ENCODE measurements around the gene TESMIN.

TESMIN gene

DNA sequence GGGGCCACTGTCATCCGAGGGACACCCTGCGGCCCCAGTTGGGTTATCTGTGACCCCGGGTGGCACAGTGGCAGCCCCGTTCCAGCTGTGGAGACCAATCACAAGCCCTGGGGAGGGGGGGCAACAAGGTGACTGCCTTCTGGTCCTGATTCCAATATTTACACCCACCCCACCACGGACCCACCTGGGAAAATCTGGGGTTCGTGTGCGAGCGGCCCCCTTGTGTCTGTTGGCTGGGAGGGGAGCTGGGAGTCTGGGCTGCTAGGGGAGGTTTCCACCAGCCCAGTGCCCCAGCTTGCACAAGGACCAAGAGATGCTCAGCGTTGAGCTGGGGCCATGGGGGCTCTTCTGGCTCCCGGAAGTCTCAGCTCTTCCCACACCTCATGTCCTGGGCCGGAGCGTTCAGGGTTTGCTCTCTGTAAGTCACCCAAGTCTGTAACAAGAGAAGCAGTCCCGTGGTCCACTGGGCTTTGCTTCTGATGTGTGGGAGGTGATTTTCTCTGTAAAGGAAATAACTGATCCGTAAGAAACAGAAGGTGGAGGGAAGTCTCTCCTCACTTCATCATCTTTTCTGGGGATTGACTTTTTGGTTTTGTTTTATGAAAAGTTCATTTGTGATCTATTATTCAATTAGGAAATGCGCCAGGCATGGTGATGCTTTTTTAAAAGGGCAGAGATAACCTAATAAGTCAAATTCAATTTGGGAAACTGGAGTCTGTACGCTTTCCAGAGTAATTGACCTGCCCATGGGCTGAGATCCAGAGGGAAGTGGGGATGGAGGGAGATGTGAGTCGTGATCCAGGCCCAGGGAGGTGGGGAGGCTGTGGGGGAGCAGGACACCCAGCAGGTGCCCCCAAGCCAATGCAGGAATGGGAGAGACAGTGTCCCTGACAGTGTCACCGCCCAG is 89.4 kb downstream of the TESMIN start:
- in situ Hi-C loops (cut with MboI; ENCODE audit: low pct_unique_long_range_greater_than_20kb, low sequenced_read_pairs, unreplicated experiment) = no loop called here

GRCh38 chr11:68661014-68661413 is 90.3 kb downstream of the TESMIN start:
- DNase-seq (ENCODE audit: low spot score) = no peak
- TF ChIP-seq, protein P1, sequence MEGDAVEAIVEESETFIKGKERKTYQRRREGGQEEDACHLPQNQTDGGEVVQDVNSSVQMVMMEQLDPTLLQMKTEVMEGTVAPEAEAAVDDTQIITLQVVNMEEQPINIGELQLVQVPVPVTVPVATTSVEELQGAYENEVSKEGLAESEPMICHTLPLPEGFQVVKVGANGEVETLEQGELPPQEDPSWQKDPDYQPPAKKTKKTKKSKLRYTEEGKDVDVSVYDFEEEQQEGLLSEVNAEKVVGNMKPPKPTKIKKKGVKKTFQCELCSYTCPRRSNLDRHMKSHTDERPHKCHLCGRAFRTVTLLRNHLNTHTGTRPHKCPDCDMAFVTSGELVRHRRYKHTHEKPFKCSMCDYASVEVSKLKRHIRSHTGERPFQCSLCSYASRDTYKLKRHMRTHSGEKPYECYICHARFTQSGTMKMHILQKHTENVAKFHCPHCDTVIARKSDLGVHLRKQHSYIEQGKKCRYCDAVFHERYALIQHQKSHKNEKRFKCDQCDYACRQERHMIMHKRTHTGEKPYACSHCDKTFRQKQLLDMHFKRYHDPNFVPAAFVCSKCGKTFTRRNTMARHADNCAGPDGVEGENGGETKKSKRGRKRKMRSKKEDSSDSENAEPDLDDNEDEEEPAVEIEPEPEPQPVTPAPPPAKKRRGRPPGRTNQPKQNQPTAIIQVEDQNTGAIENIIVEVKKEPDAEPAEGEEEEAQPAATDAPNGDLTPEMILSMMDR (IDR thresholded peaks at IDR 0.05; ENCODE audit: extremely low read depth, insufficient read depth, missing control alignments) = no peak
- in situ Hi-C loops (cut with MboI; ENCODE audit: low pct_unique_long_range_greater_than_20kb, low sequenced_read_pairs, unreplicated experiment) = no loop called here

More for the DNA sequence above, 89.4 kb downstream of the TESMIN start:
- TF ChIP-seq, protein P1 (IDR thresholded peaks at IDR 0.05; ENCODE audit: extremely low read depth, insufficient read depth, missing control alignments) = no peak
- DNase-seq (ENCODE audit: low spot score) = no peak

DNA sequence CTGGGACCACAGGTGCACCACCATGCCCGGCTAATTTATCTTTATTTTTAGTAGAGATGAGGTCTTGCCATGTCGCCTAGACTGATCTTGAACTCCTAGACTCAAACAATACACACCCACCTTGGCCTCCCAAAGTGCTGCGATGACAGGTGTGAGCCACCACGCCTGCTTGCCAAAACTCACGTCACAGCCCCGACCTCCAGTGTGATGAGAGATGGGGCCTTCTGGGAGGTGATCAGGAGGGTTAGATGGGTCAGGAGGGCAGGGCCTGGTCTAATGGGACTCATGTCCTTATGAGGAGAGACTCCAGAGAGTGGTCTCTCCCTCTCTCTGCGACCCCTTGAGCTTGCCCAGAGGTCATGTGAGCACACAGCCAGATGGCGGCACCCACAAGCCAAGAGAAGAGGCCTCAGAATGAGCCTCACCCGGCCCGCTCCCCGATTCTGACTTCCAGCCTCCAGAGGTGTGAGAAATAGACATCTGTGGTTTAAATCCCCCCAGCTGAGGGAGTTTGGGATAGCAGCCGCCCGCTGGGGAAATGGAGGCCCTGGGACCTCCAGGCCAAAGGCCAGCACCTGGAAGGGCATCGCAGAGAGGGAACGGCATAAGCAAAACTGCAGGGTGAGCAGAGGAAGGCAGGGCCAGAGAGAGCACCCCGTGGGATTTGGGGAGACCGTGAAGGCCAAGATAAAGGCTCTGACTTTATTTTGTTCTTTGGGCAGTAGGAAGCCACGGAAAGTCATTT is 91.1 kb downstream of the TESMIN start:
- TF ChIP-seq, protein P1 (IDR thresholded peaks at IDR 0.05; ENCODE audit: extremely low read depth, insufficient read depth, missing control alignments) = no peak
- in situ Hi-C loops (cut with MboI; ENCODE audit: low pct_unique_long_range_greater_than_20kb, low sequenced_read_pairs, unreplicated experiment) = no loop called here
- no peak for DNase-seq (ENCODE audit: low spot score)

DNA sequence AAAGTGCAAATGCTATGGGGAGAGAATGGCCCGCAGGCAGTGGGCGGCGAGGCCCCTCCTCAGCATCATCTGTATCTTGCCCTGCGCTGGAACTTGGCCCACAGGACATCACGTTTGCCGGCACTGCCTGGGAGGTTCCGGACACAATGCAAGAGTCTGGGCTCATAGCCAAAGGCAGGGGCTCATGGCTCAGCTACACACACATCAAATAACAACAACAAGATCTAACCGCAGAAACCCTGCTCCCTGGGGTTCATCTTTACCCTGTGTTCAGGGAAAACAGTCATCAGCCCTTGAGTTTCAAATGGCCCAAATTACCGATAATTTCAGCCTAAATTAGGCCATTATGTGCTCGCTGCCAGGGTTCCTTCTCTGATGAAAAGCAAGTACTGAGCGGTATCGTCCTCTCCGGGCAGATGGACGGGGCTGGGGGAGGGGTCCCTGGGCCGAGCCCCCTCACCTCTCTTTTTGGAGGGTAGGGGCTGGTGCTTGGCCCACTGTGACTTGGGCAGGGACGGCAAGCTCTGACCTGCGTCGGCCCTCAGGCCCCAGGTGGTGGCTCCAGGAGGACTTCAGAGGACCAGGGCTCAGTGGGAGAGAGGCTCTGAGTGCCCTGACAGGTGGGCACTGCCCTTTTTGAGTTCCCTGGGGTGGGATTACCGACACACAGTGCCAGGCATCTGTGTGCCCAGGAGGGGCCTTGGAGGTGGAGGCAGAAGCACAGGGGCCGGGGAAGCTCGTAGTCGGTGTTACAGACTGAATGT is 92.0 kb downstream of the TESMIN start:
- no peak for DNase-seq (ENCODE audit: low spot score)
- TF ChIP-seq, protein P1 (IDR thresholded peaks at IDR 0.05; ENCODE audit: extremely low read depth, insufficient read depth, missing control alignments) = no peak
- in situ Hi-C loops (cut with MboI; ENCODE audit: low pct_unique_long_range_greater_than_20kb, low sequenced_read_pairs, unreplicated experiment) = no loop called here

DNA sequence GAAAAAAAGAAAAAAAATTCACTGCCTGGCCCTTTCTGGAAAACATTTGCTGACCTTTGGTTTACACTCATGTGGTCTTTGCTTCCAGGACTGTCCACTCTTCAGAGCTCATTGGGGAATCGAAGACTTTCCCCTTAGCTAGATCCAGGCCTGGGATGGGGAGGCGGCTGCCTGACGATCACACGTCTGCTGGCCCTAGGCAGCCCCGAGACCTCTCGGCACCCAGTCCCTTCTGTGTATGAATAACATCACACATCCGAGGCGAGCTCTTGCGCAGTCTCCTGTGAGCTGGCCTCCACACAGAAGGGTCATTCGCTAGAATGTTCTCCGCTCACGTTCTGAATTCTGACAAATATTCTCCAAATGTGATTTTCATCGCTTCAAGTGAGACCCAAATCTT is 92.7 kb downstream of the TESMIN start:
- TF ChIP-seq, protein P1 (IDR thresholded peaks at IDR 0.05; ENCODE audit: extremely low read depth, insufficient read depth, missing control alignments) = no peak
- in situ Hi-C loops (cut with MboI; ENCODE audit: low pct_unique_long_range_greater_than_20kb, low sequenced_read_pairs, unreplicated experiment) = no loop called here

DNA sequence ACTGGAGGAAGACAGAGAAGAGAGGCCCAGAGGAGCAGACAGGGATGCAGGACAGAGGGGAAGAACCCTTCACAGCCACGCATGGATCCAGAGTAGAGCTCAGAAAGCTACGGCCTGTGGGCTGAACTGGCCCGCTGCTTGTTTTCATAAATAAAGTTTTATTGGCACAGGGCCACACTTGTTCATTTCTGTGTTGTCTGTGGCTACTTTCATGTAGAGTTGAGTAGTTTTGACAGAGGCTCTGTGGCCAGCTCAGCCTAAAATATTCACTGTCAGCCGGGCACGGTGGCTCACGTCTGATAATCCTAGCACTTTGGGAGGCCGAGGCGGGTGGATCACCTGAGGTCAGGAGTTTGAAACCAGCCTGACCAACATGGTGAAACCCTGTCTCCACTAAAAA is 93.2 kb downstream of the TESMIN start:
- in situ Hi-C loops (cut with MboI; ENCODE audit: low pct_unique_long_range_greater_than_20kb, low sequenced_read_pairs, unreplicated experiment) = no loop called here
- TF ChIP-seq, protein P1 (IDR thresholded peaks at IDR 0.05; ENCODE audit: extremely low read depth, insufficient read depth, missing control alignments) = no peak
- no peak for DNase-seq (ENCODE audit: low spot score)

More for the DNA sequence above, 92.7 kb downstream of the TESMIN start:
- no peak for DNase-seq (ENCODE audit: low spot score)

Data from GM13977 (cell line).